ENCODE measurements around the gene CDKN1C.

GRCh38 chr11:2916114-2916891 is 30.7 kb upstream of the CDKN1C start:
- TF ChIP-seq CTCF (IDR thresholded peaks at IDR 0.05) (no peak), POLR2A (IDR thresholded peaks at IDR 0.05) (no peak)

Data from thyroid gland (tissue), 4 donors.